CD4-positive, alpha-beta memory T cell (primary cell): ENCODE data around the gene LRRC3. TPM values are rescaled to one million over a fixed set of nuclear protein-coding genes. Genes with fewer than 3 reads are reported as not detected.

Source experiments
- CTCF ChIA-PET: fragments of 350-600 bp; sonication (Branson Sonifier 250); formaldehyde crosslinking; loops from one replicate; lab custom pipeline; 2021; ENCODE audit warnings: inconsistent platforms; ENCODE audit not compliant: partially characterized antibody; lab: Charles Lee
- POLR2A ChIA-PET: fragments of 350-600 bp; sonication (Branson Sonifier 250); formaldehyde crosslinking; loops from one replicate; lab custom pipeline; 2021; ENCODE audit not compliant: partially characterized antibody; lab: Charles Lee
- DNase-seq, 5 donors: peaks; one replicate each; pipeline versions ENCODE4 v3.0.0 to v3.0.0-alpha.2; 2020 to 2022; ENCODE audit warnings: mixed read lengths in 1 of 5
- H3K27ac ChIP-seq: one replicate; pipeline ENCODE4 v1.7.0; 2013; ENCODE audit warnings: low read depth, low read length
- H3K27me3 ChIP-seq: 2 replicates; pipeline ENCODE4 v1.7.0; 2013; ENCODE audit warnings: mild to moderate bottlenecking, low read length, moderate library complexity; ENCODE audit not compliant: insufficient read depth
- H3K36me3 ChIP-seq: 2 replicates; pipeline ENCODE4 v1.7.0; 2013; ENCODE audit warnings: mild to moderate bottlenecking, low read length, moderate library complexity; ENCODE audit not compliant: insufficient read depth
- H3K4me1 ChIP-seq: 2 replicates; pipeline ENCODE4 v1.7.0; 2013; ENCODE audit warnings: mild to moderate bottlenecking, low read length, moderate library complexity; ENCODE audit not compliant: insufficient read depth
- H3K4me3 ChIP-seq, 2 donors: one replicate each; pipeline ENCODE4 v1.7.0; 2013; ENCODE audit warnings: low read length in 2 of 2, mild to moderate bottlenecking in 1 of 2
- H3K9me3 ChIP-seq, 2 donors: one replicate each; pipeline ENCODE4 v1.7.0; 2013; ENCODE audit warnings: low read length in 2 of 2, control low read depth in 1 of 2; ENCODE audit not compliant: control insufficient read depth in 1 of 2
- H3K27ac Mint-ChIP-seq, 7 donors: one replicate each; pipeline ENCODE4 v1.8.0; 2020 to 2021; ENCODE audit warnings: mixed read lengths in 7 of 7, mild to moderate bottlenecking in 6 of 7, inconsistent platforms in 3 of 7, moderate library complexity in 3 of 7
- H3K27me3 Mint-ChIP-seq, 2 donors: one replicate each; pipeline ENCODE4 v1.8.0; 2020 to 2021; ENCODE audit warnings: mixed read lengths in 2 of 2
- H3K36me3 Mint-ChIP-seq, 2 donors: one replicate each; pipeline ENCODE4 v1.8.0; 2020 to 2021; ENCODE audit warnings: mixed read lengths in 2 of 2, inconsistent platforms in 1 of 2, mild to moderate bottlenecking in 1 of 2
- H3K4me1 Mint-ChIP-seq, 4 donors: one replicate each; pipeline ENCODE4 v1.8.0; 2020 to 2021; ENCODE audit warnings: mixed read lengths in 4 of 4, mild to moderate bottlenecking in 1 of 4
- H3K4me3 Mint-ChIP-seq, 8 donors: one replicate each; pipeline ENCODE4 v1.8.0; 2020 to 2021; ENCODE audit warnings: mixed read lengths in 8 of 8, mild to moderate bottlenecking in 7 of 8, moderate library complexity in 6 of 8, inconsistent platforms in 3 of 8
- H3K9me3 Mint-ChIP-seq, 8 donors: one replicate each; pipeline ENCODE4 v1.8.0; 2020 to 2021; ENCODE audit warnings: mixed read lengths in 8 of 8, mild to moderate bottlenecking in 5 of 8, inconsistent platforms in 3 of 8, moderate library complexity in 1 of 8
- intact Hi-C: fragments of 100-400 bp; cut with micrococcal nuclease; formaldehyde crosslinking; loops from one replicate; pipeline ENCODE4 v1.15.1; 2023
- polyA plus RNA-seq, 2 donors: library from polyadenylated mRNA; unstranded; fragments of 300-500 nt; fragmentation: Illumina TruSeq; gene quantifications; one replicate each; pipeline ENCODE4 v1.2.3, GENCODE V29; 2021
- total RNA-seq, 2 experiments: library from RNA; stranded (reverse); gene quantifications; one replicate each; pipeline ENCODE4 v1.2.3, GENCODE V29; 2021

The LRRC3 gene
- total and polyA plus RNA-seq, 4 experiments from 2014 or later, result 0.11 to 1.5 (median 1.0) TPM

GRCh38 chr21:44490816-44491215 lies 35.5 kb downstream of the LRRC3 start:
- no peak for DNase-seq
- Histone ChIP-seq H3K36me3 (no peaks in the 10 kb centered on the region), H3K27ac (no peak overlapping the region), H3K27me3 (no peaks in the 10 kb centered on the region), H3K4me1 (no peaks in the 10 kb centered on the region), H3K4me3 (no peak overlapping the region), H3K9me3 (peaks cover 0 to 13% of the 10 kb centered on the region in 2 donors)
- Mint-ChIP-seq H3K27ac (no peak overlapping the region), H3K4me3 (no peak overlapping the region), H3K27me3 (peaks cover 12 to 15% of the 10 kb centered on the region in 2 donors), H3K36me3 (peaks cover 0 to 9% of the 10 kb centered on the region in 2 donors), H3K9me3 (peaks cover 0 to 20% (median 14%) of the 10 kb centered on the region in 8 donors), H3K4me1 (peaks cover 0 to 4% (median 1%) of the 10 kb centered on the region in 4 donors)
- ChIA-PET CTCF (interaction anchor here (1.5 kb wide), 1 partner anchor 20 kb away, joined by 4 read pairs; no protein-coding TSS in a partner anchor), POLR2A (no interaction called here)
- intact Hi-C loops, result no loop called here

- DNase-seq, result no peak
- peaks cover 0 to 18% (median 13%) of the 10 kb centered on the region in 8 donors for H3K9me3 Mint-ChIP-seq
- H3K27ac Mint-ChIP-seq, result peak overlapping the region in 1 of 7 donors; percentile 15
- intact Hi-C loops, result no loop called here
- peaks cover 0 to 13% of the 10 kb centered on the region in 2 donors for H3K9me3 ChIP-seq
- no peaks in the 10 kb centered on the region for H3K4me1 ChIP-seq
- peaks cover 0 to 9% of the 10 kb centered on the region in 2 donors for H3K36me3 Mint-ChIP-seq
- H3K27ac ChIP-seq, result no peak overlapping the region
- CTCF ChIA-PET, result interaction anchor here (1.6 to 2.9 kb wide), 3 partner anchors 13 to 301 kb away, joined by 3 to 13 read pairs (median 9); no protein-coding TSS in a partner anchor
- H3K4me1 Mint-ChIP-seq, result no peaks in the 10 kb centered on the region
- POLR2A ChIA-PET, result interaction anchor here (0.6 kb wide), 1 partner anchor 10 kb away, joined by 3 read pairs; no protein-coding TSS in a partner anchor
- no peak overlapping the region for H3K4me3 Mint-ChIP-seq
- no peaks in the 10 kb centered on the region for H3K36me3 ChIP-seq
- no peaks in the 10 kb centered on the region for H3K27me3 ChIP-seq
- peaks cover 20% of the 10 kb centered on the region in 2 donors for H3K27me3 Mint-ChIP-seq
- H3K4me3 ChIP-seq, result no peak overlapping the region
These were observed 37.5 kb downstream of the LRRC3 start for GRCh38 chr21:44492567-44493385.

GRCh38 chr21:44494418-44494817 lies 39.1 kb downstream of the LRRC3 start:
- Histone ChIP-seq H3K9me3 (peaks cover 0 to 13% of the 10 kb centered on the region in 2 donors), H3K4me1 (no peaks in the 10 kb centered on the region), H3K27me3 (no peaks in the 10 kb centered on the region), H3K27ac (no peak overlapping the region), H3K36me3 (no peaks in the 10 kb centered on the region), H3K4me3 (no peak overlapping the region)
- Mint-ChIP-seq H3K4me3 (no peak overlapping the region), H3K4me1 (no peaks in the 10 kb centered on the region), H3K27ac (no peak overlapping the region), H3K27me3 (peaks cover 18 to 20% of the 10 kb centered on the region in 2 donors), H3K36me3 (peaks cover 0 to 9% of the 10 kb centered on the region in 2 donors), H3K9me3 (peaks cover 0 to 16% (median 12%) of the 10 kb centered on the region in 8 donors)
- ChIA-PET POLR2A (no interaction called here), CTCF (interaction anchor here (1.3 to 2.9 kb wide), 5 partner anchors 11 to 299 kb away, joined by 3 to 13 read pairs (median 3); no protein-coding TSS in a partner anchor)
- intact Hi-C loops, result no loop called here
- DNase-seq, result no peak

GRCh38 chr21:44494956-44495355 lies 39.6 kb downstream of the LRRC3 start:
- POLR2A ChIA-PET, result no interaction called here
- no peaks in the 10 kb centered on the region for H3K27me3 ChIP-seq

GRCh38 chr21:44495611-44496563 lies 40.6 kb downstream of the LRRC3 start:
- ChIA-PET POLR2A (no interaction called here), CTCF (interaction anchor here (1.3 to 1.7 kb wide), 3 partner anchors 12 to 18 kb away, joined by 3 to 4 read pairs (median 4); no protein-coding TSS in a partner anchor)
- Mint-ChIP-seq H3K36me3 (peaks cover 0 to 9% of the 10 kb centered on the region in 2 donors), H3K4me3 (no peak overlapping the region), H3K27ac (peak overlapping the region in 2 of 7 donors; percentile 29 to 48), H3K4me1 (no peaks in the 10 kb centered on the region), H3K9me3 (peaks cover 0 to 16% (median 12%) of the 10 kb centered on the region in 8 donors), H3K27me3 (peaks cover 14 to 21% of the 10 kb centered on the region in 2 donors)
- Histone ChIP-seq H3K4me3 (no peak overlapping the region), H3K36me3 (no peaks in the 10 kb centered on the region), H3K9me3 (peaks cover 0 to 13% of the 10 kb centered on the region in 2 donors), H3K27me3 (no peaks in the 10 kb centered on the region), H3K4me1 (no peaks in the 10 kb centered on the region), H3K27ac (no peak overlapping the region)
- intact Hi-C loops, result no loop called here
- DNase-seq, result no peak

More at GRCh38 chr21:44494956-44495355, 39.6 kb downstream of the LRRC3 start:
- H3K9me3 ChIP-seq, result peaks cover 0 to 13% of the 10 kb centered on the region in 2 donors
- H3K36me3 ChIP-seq, result no peaks in the 10 kb centered on the region
- no peaks in the 10 kb centered on the region for H3K4me1 Mint-ChIP-seq
- no peak overlapping the region for H3K27ac ChIP-seq
- no peak for DNase-seq
- no peaks in the 10 kb centered on the region for H3K4me1 ChIP-seq
- no peak overlapping the region for H3K27ac Mint-ChIP-seq
- peaks cover 0 to 9% of the 10 kb centered on the region in 2 donors for H3K36me3 Mint-ChIP-seq
- peaks cover 16 to 20% of the 10 kb centered on the region in 2 donors for H3K27me3 Mint-ChIP-seq
- H3K4me3 ChIP-seq, result no peak overlapping the region
- CTCF ChIA-PET, result interaction anchor here (1.3 to 2.9 kb wide), 5 partner anchors 11 to 298 kb away, joined by 3 to 13 read pairs (median 4); no protein-coding TSS in a partner anchor
- no peak overlapping the region for H3K4me3 Mint-ChIP-seq
- H3K9me3 Mint-ChIP-seq, result peaks cover 0 to 16% (median 12%) of the 10 kb centered on the region in 8 donors
- intact Hi-C loops, result no loop called here

GRCh38 chr21:44496564-44497550 lies 41.5 kb downstream of the LRRC3 start:
- CTCF ChIA-PET, result interaction anchor here (1.7 kb wide), 1 partner anchor 14 kb away, joined by 4 read pairs; no protein-coding TSS in a partner anchor
- peaks cover 0 to 13% of the 10 kb centered on the region in 2 donors for H3K9me3 ChIP-seq
- Mint-ChIP-seq H3K4me1 (no peaks in the 10 kb centered on the region), H3K4me3 (no peak overlapping the region), H3K9me3 (peaks cover 0 to 15% (median 12%) of the 10 kb centered on the region in 8 donors), H3K27ac (no peak overlapping the region), H3K27me3 (peaks cover 14 to 21% of the 10 kb centered on the region in 2 donors), H3K36me3 (peaks cover 0 to 9% of the 10 kb centered on the region in 2 donors)
- no peaks in the 10 kb centered on the region for H3K27me3 ChIP-seq
- H3K36me3 ChIP-seq, result no peaks in the 10 kb centered on the region
- POLR2A ChIA-PET, result no interaction called here
- intact Hi-C loops, result no loop called here
- no peak overlapping the region for H3K4me3 ChIP-seq
- no peak overlapping the region for H3K27ac ChIP-seq
- no peak for DNase-seq
- no peaks in the 10 kb centered on the region for H3K4me1 ChIP-seq
